Measurements from ENCODE around the gene EYA4. TPM values are rescaled to one million over a fixed set of nuclear protein-coding genes. Genes with fewer than 3 reads are reported as not detected.
A peak's percentile ranks its signal among the peaks of the same experiment; 100 is the strongest.
"Not testable (repeated sequence)": the region's sequence is repeated elsewhere in the genome, so short reads cannot be mapped to it uniquely, and the experiment has no call there.

Gene EYA4
- total RNA-seq, 4 donors from 2014 or later, result 0.13 to 0.17 TPM; not detected in 2

- intact Hi-C loops (cut with DNase I; ENCODE audit: low total_unique reads), result loop anchor here (10.0 kb wide), 1 partner anchor 665 kb away; no protein-coding TSS in a partner anchor
- TF ChIP-seq CTCF (IDR thresholded peaks at IDR 0.05) (no peak), POLR2A (IDR thresholded peaks at IDR 0.05) (no peak)
- DNase-seq (ENCODE audit: low spot score in 2 of 2), result no peak
- WGBS, 2 donors, result 56 to 62% methylated on average over 4 of the region's 4 CpGs
- no peak overlapping the region for H3K4me3 ChIP-seq (ENCODE audit: low read depth, poor library complexity, severe bottlenecking)
These were observed 308.2 kb downstream of the EYA4 start for GRCh38 chr6:133549371-133549801.

- intact Hi-C loops (cut with DNase I; ENCODE audit: low total_unique reads), result no loop called here
- no peak for TF ChIP-seq CTCF (IDR thresholded peaks at IDR 0.05)
- TF ChIP-seq POLR2A (IDR thresholded peaks at IDR 0.05), result no peak
- DNase-seq (ENCODE audit: low spot score in 2 of 2), result no peak
- H3K4me3 ChIP-seq (ENCODE audit: low read depth, poor library complexity, severe bottlenecking), result no peak overlapping the region
- WGBS, 2 donors, result 41 to 47% methylated on average over 2 of the region's 2 CpGs
These were observed 308.9 kb downstream of the EYA4 start for GRCh38 chr6:133550026-133550425.

DNA sequence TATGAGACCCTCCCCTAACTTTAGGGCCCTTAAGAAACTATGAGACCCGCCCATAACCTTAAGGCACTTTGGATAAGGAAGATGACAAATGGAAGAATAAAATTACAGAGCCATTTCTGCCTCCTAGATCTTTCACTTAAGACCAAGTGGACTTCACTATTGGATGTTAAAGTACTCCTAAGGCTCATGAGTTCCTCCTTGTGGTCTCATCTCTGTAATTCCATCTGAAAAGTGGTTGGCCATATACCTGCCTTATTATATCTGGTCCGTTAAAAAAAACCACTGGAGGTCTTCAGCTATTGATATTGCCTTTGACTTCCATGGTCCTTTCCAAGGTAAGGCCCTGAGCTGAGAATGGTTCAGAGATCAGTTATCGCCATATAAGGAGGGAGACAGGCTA lies 310.3 kb downstream of the EYA4 start:
- WGBS, 2 donors, result 90 to 94% methylated on average over 3 of the region's 3 CpGs
- no peak for TF ChIP-seq CTCF (IDR thresholded peaks at IDR 0.05)
- no peak for TF ChIP-seq POLR2A (IDR thresholded peaks at IDR 0.05)
- intact Hi-C loops (cut with DNase I; ENCODE audit: low total_unique reads), result no loop called here
- H3K4me3 ChIP-seq (ENCODE audit: low read depth, poor library complexity, severe bottlenecking), result no peak overlapping the region
- DNase-seq (ENCODE audit: low spot score in 2 of 2), result no peak

DNA sequence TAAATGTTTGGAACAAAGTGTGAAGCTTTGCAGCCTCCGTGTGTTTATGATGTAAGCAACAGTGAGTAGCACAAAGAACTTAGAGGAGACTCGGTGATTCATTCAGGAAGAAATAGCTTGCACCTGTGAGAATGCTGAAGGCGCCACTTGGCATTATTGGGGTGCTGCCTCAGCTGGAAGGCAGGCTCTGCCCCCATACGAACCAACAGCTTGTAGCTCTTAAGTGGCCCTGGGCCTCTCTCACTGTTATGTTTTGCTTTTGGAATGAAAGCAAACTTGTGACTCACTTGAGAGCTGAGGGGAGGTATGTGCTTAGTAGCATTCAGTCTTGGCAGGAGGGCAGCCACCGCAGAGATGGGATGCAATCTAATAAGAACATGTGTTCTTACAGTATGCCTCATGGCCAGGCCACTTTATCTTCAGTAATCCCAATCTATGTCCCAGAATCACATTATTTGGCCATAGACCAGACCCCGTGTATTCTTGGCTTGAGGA lies 310.7 kb downstream of the EYA4 start:
- intact Hi-C loops (cut with DNase I; ENCODE audit: low total_unique reads), result no loop called here
- TF ChIP-seq CTCF (IDR thresholded peaks at IDR 0.05), result no peak
- no peak for TF ChIP-seq POLR2A (IDR thresholded peaks at IDR 0.05)
- 30% methylated on average over 6 of the region's 6 CpGs for WGBS, 2 donors
- H3K4me3 ChIP-seq (ENCODE audit: low read depth, poor library complexity, severe bottlenecking), result no peak overlapping the region
- DNase-seq (ENCODE audit: low spot score in 2 of 2), result peak in 1 of 2 donors; percentile 80

- 10 to 11% methylated on average over 4 of the region's 4 CpGs for WGBS, 2 donors
- no peak overlapping the region for H3K4me3 ChIP-seq (ENCODE audit: low read depth, poor library complexity, severe bottlenecking)
- TF ChIP-seq CTCF (IDR thresholded peaks at IDR 0.05) (no peak), POLR2A (IDR thresholded peaks at IDR 0.05) (no peak)
- no peak for DNase-seq (ENCODE audit: low spot score in 2 of 2)
- intact Hi-C loops (cut with DNase I; ENCODE audit: low total_unique reads), result no loop called here
These were observed 312.5 kb downstream of the EYA4 start for GRCh38 chr6:133553652-133554051.

GRCh38 chr6:133554121-133554520 lies 313.0 kb downstream of the EYA4 start:
- H3K4me3 ChIP-seq (ENCODE audit: low read depth, poor library complexity, severe bottlenecking); intact Hi-C loops (cut with DNase I; ENCODE audit: low total_unique reads); DNase-seq (ENCODE audit: low spot score in 2 of 2): not testable (repeated sequence)
- 75 to 100% methylated on average over 1 of the region's 1 CpG for WGBS, 2 donors
